Erythroblast (primary cell): ENCODE data around the gene AMIGO1.
"Not testable (repeated sequence)": the region's sequence is repeated elsewhere in the genome, so short reads cannot be mapped to it uniquely, and the experiment has no call there.

Source experiments
- DNase-seq, 2 experiments: peaks; one replicate each; lab custom pipeline; 2025; lab: John Stamatoyannopoulos, UW
- GATA1 ChIP-seq: IDR thresholded peaks from 2 replicates; pipeline ENCODE4 v1.6.1; 2011; ENCODE audit warnings: low read depth, mild to moderate bottlenecking, control low read depth, low read length, moderate library complexity
- POLR2A ChIP-seq: IDR thresholded peaks from 2 replicates; pipeline ENCODE4 v1.6.1; 2011; ENCODE audit warnings: mild to moderate bottlenecking, low read length

AMIGO1 gene

GRCh38 chr1:109478806-109479205 is 30.7 kb downstream of the AMIGO1 start:
- TF ChIP-seq GATA1: no peak
- TF ChIP-seq POLR2A: no peak
- peak in 1 of 2 experiments; percentile 16 for DNase-seq

GRCh38 chr1:109477821-109478220 is 31.7 kb downstream of the AMIGO1 start:
- DNase-seq: no peak
- TF ChIP-seq GATA1 (no peak), POLR2A (no peak)

- no peak for DNase-seq
- no peak for TF ChIP-seq GATA1
- no peak for TF ChIP-seq POLR2A
Measured at GRCh38 chr1:109476825-109477224, 32.7 kb downstream of the AMIGO1 start.

GRCh38 chr1:109475261-109475660 is 34.3 kb downstream of the AMIGO1 start:
- TF ChIP-seq GATA1: no peak

GRCh38 chr1:109474697-109475096 is 34.8 kb downstream of the AMIGO1 start:
- no peak for TF ChIP-seq POLR2A
- TF ChIP-seq GATA1: no peak
- DNase-seq: no peak

More at GRCh38 chr1:109475261-109475660, 34.3 kb downstream of the AMIGO1 start:
- DNase-seq: no peak

GRCh38 chr1:109473284-109474057 is 36.1 kb downstream of the AMIGO1 start:
- not testable (repeated sequence) for DNase-seq

- TF ChIP-seq GATA1 (no peak), POLR2A (no peak)
- DNase-seq: no peak
Measured at GRCh38 chr1:109472779-109473178, 36.7 kb downstream of the AMIGO1 start.

GRCh38 chr1:109470245-109470644 is 39.3 kb downstream of the AMIGO1 start:
- no peak for DNase-seq
- TF ChIP-seq POLR2A (no peak), GATA1 (no peak)

GRCh38 chr1:109468903-109469302 is 40.6 kb downstream of the AMIGO1 start:
- no peak for DNase-seq
- TF ChIP-seq GATA1 (no peak), POLR2A (no peak)

GRCh38 chr1:109468061-109468460 is 41.5 kb downstream of the AMIGO1 start:
- TF ChIP-seq GATA1: no peak
- TF ChIP-seq POLR2A: no peak
- DNase-seq: no peak

- TF ChIP-seq GATA1 (no peak), POLR2A (no peak)
- DNase-seq: no peak
Measured at GRCh38 chr1:109467301-109467777, 42.2 kb downstream of the AMIGO1 start.

GRCh38 chr1:109466452-109467300 is 42.9 kb downstream of the AMIGO1 start, which contains the start of gene SYPL2:
Gene SYPL2 (plus strand): TSS chr1:109466546. CDS start chr1:109466844, 298 bp downstream.
- TF ChIP-seq GATA1: no peak
- no peak for TF ChIP-seq POLR2A
- DNase-seq: no peak

- TF ChIP-seq POLR2A (no peak), GATA1 (no peak)
- no peak for DNase-seq
Measured at GRCh38 chr1:109466125-109466451, 43.4 kb downstream of the AMIGO1 start.

- no peak for DNase-seq
- no peak for TF ChIP-seq GATA1
- no peak for TF ChIP-seq POLR2A
Measured at GRCh38 chr1:109457819-109458218, 51.7 kb downstream of the AMIGO1 start.
